Activated CD4-positive, alpha-beta T cell treated with anti-CD3 and anti-CD28 coated beads for 1 hour (primary cell): ENCODE results near the gene MAP3K15.

Experiments
- DNase-seq: peaks from one replicate; pipeline ENCODE4 v3.0.0-alpha.2; 2020

MAP3K15 gene

DNA sequence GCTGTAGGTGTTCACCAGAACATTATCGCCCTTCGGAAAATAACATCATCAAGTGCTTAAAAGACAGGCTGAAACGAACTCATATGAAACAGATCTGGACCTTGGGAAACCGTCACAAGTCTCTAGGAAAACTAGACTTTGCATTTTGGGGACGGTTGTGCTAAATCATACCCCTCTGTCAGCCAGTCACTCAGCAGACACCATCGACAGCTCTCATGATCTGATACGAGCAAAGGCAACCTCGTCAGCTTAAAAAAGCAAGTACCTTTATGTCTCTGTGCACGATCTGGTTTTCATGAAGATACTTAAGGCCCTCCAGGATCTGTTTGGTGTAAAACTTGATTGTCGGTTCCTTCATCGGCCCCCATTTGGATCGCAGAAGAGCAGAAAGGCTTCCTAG lies 123.2 kb downstream of the MAP3K15 start:
- no peak for DNase-seq

GRCh38 chrX:19389227-19389845 lies 126.0 kb downstream of the MAP3K15 start:
- no peak for DNase-seq

DNA sequence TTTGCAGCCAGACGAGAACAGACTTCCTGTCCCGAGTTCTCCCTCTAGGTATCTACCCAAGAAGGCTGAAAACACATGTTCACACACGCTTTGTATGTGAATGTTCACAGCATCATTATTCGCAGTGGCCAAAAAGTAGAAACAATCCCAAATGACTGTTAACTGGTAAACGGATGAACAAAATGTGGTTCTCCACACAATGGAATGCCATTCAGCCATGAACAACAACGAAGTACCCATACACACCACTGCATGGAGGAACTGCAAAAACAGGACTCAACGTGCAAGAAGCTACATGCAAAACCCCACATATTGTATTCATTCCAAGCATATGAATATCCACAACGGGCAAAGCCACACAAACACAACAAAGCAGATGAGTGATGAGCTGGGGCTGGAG lies 126.6 kb downstream of the MAP3K15 start:
- DNase-seq = no peak

DNA sequence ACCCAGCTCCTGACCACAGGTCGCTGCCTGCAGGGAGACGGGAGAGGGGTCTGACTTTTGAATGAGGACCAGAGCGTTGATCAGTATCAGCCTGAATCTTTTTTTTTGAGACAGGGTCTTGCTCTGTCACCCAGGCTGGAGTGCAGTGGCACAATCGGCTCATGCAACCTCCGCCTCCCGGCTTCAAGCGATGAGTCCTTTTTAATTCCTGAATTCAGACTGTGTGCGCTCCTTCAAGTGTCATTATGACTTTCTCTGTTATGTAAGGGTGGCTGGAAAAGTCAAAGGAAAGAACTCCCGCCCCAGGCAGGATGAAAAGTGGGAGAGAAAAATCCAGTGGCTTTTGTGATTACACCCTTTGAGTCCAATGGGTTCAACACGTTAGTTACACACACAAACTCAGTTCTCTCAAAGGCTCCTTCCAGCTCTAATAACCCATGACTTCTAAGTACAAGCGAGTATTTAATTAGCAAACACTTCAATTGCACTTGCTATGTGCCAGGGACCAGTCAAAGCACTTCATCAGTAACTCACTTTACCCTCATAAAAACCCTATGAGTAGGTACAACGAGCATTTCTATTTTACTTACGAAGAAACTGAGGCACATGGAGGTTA lies 127.1 kb downstream of the MAP3K15 start:
- DNase-seq = no peak

DNA sequence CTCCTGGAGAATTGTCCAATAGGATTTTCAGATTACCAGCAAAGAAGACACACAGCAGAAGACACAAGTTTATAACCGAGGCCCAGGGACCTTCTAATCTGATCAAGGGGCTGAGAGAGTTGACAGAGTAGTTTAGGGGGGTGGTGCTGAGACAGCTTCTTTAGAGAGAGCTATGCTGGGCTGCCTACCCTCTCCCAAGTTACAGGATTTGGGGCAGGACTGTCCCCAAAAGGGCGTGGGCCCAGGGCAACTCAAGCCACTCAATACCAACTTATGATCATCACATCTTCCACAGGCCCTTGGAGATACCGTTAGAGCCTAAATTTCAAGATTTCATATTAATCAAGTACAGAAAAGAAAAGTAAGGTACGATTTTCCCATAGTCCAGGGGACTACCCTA lies 128.6 kb downstream of the MAP3K15 start:
- DNase-seq = no peak

GRCh38 chrX:19382555-19383145 lies 132.7 kb downstream of the MAP3K15 start:
- peak; percentile 21 for DNase-seq

DNA sequence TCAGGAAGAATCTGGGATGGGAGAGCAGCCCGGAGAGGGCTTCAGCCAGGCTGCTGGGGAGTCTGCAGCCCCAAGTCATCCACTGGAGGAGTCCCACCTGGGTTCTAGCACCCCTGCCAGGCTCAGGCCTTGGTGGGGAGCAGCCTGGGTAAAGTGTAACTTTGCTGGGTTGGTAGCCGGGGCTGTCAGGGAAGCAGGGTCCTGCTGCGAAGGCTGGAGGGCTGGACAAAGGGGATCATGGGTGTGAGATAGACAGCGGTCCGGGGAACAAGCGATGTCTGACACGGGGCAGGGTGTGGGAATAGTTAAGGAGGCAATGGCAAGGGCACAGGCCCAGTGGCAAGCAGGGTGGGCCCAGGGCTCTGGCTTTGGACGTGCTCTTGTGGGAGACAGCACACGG lies 134.0 kb downstream of the MAP3K15 start:
- DNase-seq = no peak

GRCh38 chrX:19377799-19378198 lies 137.5 kb downstream of the MAP3K15 start:
- DNase-seq = no peak

DNA sequence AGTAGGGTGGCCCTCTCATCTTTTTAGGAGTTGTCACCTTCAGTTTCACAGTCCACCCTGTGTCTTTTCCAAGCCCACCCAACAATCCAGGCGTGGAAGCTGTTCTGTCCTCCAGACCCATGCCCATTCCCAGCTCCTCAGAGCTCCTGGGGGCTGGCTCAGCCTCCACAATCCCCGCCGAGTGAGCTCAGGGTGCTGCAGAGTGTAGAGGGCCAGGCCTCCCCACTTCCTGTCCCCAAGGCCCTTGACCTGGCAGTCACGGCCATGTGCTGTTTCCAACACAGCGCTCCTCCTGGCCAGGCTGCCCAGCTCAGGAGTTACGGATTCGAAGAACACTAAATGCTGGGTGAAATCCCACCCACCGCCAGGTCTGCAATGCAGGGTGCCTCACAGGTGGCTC lies 139.8 kb downstream of the MAP3K15 start:
- no peak for DNase-seq

DNA sequence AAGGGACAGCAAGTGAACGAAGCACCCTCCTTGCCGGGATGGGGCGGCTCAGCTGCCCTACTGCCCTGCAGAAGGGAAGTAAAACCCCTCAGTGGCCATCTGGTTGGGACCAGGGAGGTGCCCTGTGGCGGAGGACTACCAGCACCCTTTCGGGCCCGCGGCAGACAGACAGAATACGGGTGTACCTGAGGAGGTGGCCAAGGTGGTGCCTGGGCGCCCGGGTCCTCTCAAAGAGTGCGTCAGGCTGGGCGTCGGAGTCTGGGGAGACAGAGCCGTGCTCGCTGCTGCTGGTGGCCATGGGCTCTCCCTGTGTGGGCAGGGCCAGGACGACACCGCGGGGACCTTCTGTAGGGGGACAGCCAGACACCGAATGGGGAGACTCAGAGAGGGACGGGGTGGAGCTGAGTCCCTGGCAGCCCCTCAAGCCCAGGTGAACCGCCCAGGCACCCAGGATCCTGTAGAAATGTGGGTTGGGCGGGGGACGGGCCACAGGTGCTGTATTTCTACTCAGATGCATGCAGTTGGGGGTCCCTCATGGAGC lies 141.9 kb downstream of the MAP3K15 start:
- no peak for DNase-seq

DNA sequence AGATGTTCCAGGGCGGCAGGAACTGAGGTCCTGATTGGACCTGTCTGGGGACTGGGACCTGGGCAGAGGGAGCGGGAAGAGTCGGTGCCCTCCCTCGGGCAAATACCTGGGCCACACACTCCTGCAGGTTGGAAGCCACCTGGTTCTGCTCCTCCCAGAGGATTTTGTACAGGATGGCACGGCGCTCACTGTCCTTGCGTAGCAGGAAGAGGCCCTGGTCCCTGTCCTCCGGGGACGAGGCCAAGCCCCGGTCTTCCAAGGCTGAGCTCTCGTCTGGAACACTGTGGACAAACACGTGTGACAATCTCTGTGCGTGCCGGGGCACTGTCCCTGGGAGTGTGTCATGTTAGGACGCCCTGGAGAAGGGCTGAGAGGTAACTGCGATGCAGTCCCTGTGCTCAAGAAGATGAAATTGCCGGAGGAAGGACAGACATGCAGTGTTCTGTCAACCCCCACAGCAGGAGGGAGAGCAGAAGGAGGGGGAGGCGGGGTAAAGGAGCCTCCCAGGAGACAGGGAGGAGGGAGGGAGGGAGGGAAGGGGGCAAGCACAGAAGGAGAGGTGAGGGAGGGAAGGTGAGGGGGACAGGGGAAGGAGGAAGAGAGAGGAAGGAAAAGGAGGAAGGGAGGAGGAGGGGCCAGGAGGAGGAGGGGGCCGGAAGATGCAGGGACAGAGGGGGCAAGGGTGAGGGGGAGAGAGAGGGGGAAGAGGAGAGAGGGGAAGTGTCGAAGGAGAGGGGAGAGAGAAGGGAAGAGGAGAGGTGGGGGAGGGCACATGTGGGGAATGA lies 142.6 kb downstream of the MAP3K15 start:
- DNase-seq = no peak

DNA sequence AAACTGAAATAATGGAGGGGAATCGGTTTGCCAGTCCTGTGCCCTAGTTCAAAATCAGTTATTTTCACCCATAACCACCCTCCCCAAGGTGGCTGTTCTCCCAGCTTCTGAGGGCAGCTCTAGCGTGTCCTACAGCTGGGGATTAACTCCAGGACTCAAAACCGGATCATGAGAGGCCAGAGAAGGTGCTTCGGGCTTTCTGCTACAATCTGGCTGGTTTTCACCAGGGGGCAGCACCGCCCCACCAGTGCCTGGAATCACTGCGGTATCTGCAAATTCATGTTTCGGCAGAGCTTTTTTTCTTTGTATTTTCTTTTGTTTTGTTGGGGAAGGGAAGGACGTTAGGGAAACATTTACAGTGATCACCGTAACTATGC lies 143.2 kb downstream of the MAP3K15 start:
- peak; percentile 44 for DNase-seq

GRCh38 chrX:19370061-19370460 lies 145.2 kb downstream of the MAP3K15 start:
- DNase-seq = no peak

GRCh38 chrX:19368576-19368975 lies 146.7 kb downstream of the MAP3K15 start:
- DNase-seq = no peak

DNA sequence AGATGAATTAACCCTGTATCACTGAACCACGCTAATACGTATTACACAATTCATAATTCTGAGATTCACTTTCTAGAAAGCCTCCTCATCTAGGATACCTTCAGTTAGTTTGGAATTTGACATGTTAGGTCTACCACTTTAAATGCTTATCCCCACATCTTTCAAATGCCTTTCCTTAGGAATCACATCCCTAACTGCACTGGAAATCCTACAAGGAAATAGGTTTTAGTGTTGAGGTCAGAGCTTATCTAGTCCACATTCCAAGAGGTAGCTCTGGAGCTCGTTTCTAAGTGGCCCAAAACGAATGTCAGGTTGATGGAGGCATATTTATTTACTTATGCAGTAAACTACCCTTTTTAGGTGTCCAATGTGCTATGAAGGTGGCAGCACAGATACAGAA lies 153.6 kb downstream of the MAP3K15 start:
- no peak for DNase-seq

DNA sequence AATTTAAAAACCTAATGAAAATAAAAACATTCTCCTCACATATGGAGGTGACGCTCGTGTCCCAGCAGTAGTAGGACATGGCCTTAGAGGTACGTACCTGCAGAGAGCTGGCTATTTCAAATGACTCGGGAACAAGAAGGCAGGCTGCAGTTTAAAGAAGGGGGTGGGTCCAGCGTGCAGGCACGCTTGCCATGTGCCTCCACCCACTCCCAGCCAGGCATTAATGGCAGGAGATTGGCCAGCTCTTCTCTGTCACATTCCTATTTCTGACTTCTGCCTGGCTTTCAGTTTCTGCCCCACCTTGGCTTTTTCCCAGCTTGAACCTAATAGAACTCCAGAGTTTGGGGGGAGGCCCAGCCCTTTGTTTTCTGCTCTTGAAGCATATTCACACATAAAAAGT lies 154.4 kb downstream of the MAP3K15 start:
- no peak for DNase-seq

DNA sequence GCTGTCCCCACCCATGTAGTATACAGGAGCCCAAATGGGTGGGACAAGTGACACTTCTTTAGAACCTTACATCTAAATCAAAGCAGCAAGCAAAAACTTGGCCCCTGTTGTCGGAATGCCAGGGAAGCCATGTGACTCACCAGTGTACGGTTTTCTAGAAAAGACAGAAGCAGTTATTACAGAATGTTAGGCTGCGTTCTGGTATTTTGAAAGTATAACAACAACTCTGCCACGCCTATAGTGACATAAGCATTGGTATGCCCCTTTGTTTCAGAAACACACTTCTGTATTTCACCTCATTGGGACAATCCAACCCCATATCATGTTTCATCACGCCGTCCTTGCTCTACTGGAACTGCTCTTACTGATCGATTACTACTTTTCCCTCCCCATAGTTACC lies 156.8 kb downstream of the MAP3K15 start:
- no peak for DNase-seq

- DNase-seq = no peak
These were observed 160.7 kb downstream of the MAP3K15 start for GRCh38 chrX:19354625-19355024.

DNA sequence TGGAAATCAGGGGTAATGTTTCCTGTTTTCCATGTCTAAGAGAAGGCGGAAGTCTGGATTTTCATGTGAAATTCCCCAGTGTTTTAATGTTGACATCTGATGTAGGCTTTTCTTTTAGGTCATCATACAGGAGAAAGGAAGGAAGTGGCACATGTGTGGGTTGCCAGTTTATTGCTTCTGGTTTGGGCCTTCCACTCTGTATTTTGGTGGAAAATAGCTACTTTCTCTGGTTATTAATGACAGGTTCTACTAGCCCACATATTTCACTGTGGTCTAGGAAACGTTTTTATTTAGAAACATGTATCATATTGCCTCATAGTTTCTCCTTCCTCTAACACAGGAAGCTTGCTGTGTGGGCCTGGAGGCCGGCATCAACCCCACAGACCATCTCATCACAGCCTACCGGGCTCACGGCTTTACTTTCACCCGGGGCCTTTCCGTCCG lies 164.3 kb downstream of the MAP3K15 start:
- no peak for DNase-seq

DNA sequence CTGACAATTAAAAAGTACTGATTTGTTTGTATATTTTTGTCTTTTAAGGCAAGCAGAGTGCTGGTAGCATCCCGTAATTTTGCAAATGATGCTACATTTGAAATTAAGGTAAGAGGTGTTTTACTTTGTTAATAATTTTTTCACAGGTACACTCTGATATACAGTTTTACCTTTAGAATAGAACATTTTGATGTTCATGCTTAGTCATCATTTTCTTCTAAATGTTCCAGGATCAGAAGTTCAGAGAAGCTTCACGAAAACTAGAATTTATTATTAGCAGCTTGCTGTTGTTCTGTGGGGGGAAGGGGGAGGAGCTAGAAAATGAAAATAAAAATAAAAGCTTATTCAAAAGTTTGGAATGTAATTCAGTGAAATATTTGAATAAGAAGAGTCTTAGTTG lies 166.0 kb downstream of the MAP3K15 start:
- DNase-seq = no peak

- no peak for DNase-seq
These were observed 167.4 kb downstream of the MAP3K15 start for GRCh38 chrX:19347916-19348315.

DNA sequence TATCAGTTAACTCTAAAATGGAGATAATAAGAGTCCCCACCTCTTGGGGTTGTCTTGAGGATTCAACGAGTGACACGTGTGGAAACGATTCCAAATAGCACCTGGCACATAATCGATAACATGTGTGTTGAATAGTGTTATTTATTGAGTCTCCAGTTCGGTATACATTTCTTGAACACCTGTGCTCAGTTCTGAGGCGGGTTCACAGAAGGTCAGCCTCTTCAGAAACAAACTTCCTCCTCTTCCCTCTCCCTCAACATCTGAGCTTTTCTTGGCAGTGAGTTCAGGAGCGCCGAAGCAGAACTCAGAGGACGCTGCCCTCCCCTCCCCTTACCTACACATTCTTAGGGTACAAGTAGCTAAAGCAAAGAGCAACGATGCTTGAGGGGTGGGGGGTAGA lies 170.6 kb downstream of the MAP3K15 start:
- DNase-seq = no peak

GRCh38 chrX:19343535-19344408 lies 171.5 kb downstream of the MAP3K15 start, which contains the start of gene PDHA1:
Gene PDHA1 (plus strand): TSS chrX:19343927. CDS start chrX:19344038, 111 bp downstream.
- DNase-seq = peak; percentile 85
